Smooth muscle cell (in vitro differentiated cells): ENCODE data around the gene SNRNP200. TPM values are rescaled to one million over a fixed set of nuclear protein-coding genes. Genes with fewer than 3 reads are reported as not detected.

Experiments
- DNase-seq: peaks from one replicate; lab custom pipeline; 2025; ENCODE audit not compliant: unreplicated experiment; lab: John Stamatoyannopoulos, UW
- H2AFZ ChIP-seq: fragments of 200-600 bp; sonication (generic); 2 replicates; pipeline ENCODE4 v1.6.0; 2016; ENCODE audit warnings: antibody characterized with exemption, low read depth, mild to moderate bottlenecking
- H3F3A ChIP-seq: fragments of 200-600 bp; sonication (generic); 2 replicates; pipeline ENCODE4 v1.6.0; 2017; ENCODE audit warnings: antibody characterized with exemption, low read depth
- H3K27ac ChIP-seq: fragments of 200-600 bp; sonication (generic); 2 replicates; pipeline ENCODE4 v1.5.1; 2016; ENCODE audit warnings: low read depth, mild to moderate bottlenecking
- H3K27me3 ChIP-seq: fragments of 200-600 bp; sonication (generic); 2 replicates; pipeline ENCODE4 v1.6.1; 2016; ENCODE audit warnings: low read depth, mild to moderate bottlenecking
- H3K36me3 ChIP-seq: fragments of 200-600 bp; sonication (generic); 2 replicates; pipeline ENCODE4 v1.5.1; 2016; ENCODE audit warnings: low read depth
- H3K4me1 ChIP-seq: fragments of 200-600 bp; sonication (generic); 2 replicates; pipeline ENCODE4 v1.5.1; 2016; ENCODE audit warnings: low read depth
- H3K4me2 ChIP-seq: fragments of 200-600 bp; sonication (generic); 2 replicates; pipeline ENCODE4 v1.6.0; 2016; ENCODE audit warnings: mild to moderate bottlenecking
- H3K4me3 ChIP-seq: fragments of 200-600 bp; sonication (generic); 2 replicates; pipeline ENCODE4 v1.5.1; 2016; ENCODE audit warnings: mild to moderate bottlenecking
- H3K79me2 ChIP-seq: fragments of 200-600 bp; sonication (generic); 2 replicates; pipeline ENCODE4 v1.6.0; 2016; ENCODE audit warnings: low read depth, mild to moderate bottlenecking
- H3K9ac ChIP-seq: fragments of 200-600 bp; sonication (generic); 2 replicates; pipeline ENCODE4 v1.6.0; 2016; ENCODE audit warnings: low read depth
- H3K9me3 ChIP-seq: fragments of 200-600 bp; sonication (generic); replicated peaks from 2 replicates; pipeline ENCODE4 v1.5.1; 2016; ENCODE audit warnings: low read depth
- H4K20me1 ChIP-seq: fragments of 200-600 bp; sonication (generic); 2 replicates; pipeline ENCODE4 v1.6.0; 2016; ENCODE audit warnings: low read depth
- WGBS: methylation state at CpG from one replicate; pipeline ENCODE4 v1.1.7; 2016; ENCODE audit warnings: low lambda C conversion rate; 5-methylcytosine and 5-hydroxymethylcytosine counted together
- polyA plus RNA-seq: library from polyadenylated mRNA; unstranded; fragments of >200 nt; fragmentation: Nextera tagmentation; extraction: Ambion mirVana; gene quantifications from 2 replicates; pipeline ENCODE4 v1.2.1, GENCODE V29; 2016
- total RNA-seq: library from RNA; depleted of rRNA; stranded (reverse); fragments of >200 nt; gene quantifications from 2 replicates; pipeline ENCODE4 v1.2.3, GENCODE V29; 2014
- TF ChIP-seq, protein P1 (sequence below): fragments of 200-600 bp; sonication (generic); IDR thresholded peaks from 2 replicates; pipeline ENCODE4 v1.5.1; 2017; ENCODE audit warnings: borderline replicate concordance, mild to moderate bottlenecking, antibody characterized with exemption; ENCODE audit not compliant: insufficient read depth, poor library complexity, severe bottlenecking

SNRNP200 gene
- total and polyA plus RNA-seq, 2 experiments from 2014 or later, result 49.5 to 54.1 TPM

DNA sequence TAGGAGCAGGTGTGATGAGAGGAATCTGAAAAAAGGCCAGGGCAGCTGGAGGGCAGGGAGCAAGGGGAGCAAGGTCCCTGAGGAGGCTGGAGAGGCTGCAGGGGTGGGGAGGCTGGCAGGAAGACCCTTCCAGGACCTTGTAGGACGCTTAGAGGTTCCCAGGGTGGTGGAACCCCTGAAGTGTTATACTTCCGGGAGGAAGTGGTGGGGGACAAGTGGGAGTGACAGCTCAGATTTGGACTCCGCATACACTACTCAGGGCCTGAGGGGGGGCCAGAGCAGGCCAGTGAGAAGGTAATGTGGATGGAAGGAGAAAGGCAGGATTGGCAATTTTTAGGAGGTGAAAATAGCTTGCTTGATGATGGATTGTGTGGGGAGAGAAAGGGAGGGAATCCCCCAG, 28.4 kb upstream of the SNRNP200 start:
- Histone ChIP-seq H3K9me3 (no peaks in the 10 kb centered on the region), H3K79me2 (peaks cover 19% of the 10 kb centered on the region), H2AFZ (no peak overlapping the region), H3K27ac (no peak overlapping the region), H3K36me3 (no peaks in the 10 kb centered on the region), H3K9ac (no peak overlapping the region), H3F3A (no peaks in the 10 kb centered on the region), H4K20me1 (no peaks in the 10 kb centered on the region), H3K4me2 (no peak overlapping the region), H3K4me1 (peaks cover 13% of the 10 kb centered on the region), H3K4me3 (no peak overlapping the region), H3K27me3 (no peaks in the 10 kb centered on the region)
- DNase-seq, result no peak
- TF ChIP-seq, protein P1, sequence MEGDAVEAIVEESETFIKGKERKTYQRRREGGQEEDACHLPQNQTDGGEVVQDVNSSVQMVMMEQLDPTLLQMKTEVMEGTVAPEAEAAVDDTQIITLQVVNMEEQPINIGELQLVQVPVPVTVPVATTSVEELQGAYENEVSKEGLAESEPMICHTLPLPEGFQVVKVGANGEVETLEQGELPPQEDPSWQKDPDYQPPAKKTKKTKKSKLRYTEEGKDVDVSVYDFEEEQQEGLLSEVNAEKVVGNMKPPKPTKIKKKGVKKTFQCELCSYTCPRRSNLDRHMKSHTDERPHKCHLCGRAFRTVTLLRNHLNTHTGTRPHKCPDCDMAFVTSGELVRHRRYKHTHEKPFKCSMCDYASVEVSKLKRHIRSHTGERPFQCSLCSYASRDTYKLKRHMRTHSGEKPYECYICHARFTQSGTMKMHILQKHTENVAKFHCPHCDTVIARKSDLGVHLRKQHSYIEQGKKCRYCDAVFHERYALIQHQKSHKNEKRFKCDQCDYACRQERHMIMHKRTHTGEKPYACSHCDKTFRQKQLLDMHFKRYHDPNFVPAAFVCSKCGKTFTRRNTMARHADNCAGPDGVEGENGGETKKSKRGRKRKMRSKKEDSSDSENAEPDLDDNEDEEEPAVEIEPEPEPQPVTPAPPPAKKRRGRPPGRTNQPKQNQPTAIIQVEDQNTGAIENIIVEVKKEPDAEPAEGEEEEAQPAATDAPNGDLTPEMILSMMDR, result no peak
- 95% methylated on average over 3 of the region's 3 CpGs for WGBS

DNA sequence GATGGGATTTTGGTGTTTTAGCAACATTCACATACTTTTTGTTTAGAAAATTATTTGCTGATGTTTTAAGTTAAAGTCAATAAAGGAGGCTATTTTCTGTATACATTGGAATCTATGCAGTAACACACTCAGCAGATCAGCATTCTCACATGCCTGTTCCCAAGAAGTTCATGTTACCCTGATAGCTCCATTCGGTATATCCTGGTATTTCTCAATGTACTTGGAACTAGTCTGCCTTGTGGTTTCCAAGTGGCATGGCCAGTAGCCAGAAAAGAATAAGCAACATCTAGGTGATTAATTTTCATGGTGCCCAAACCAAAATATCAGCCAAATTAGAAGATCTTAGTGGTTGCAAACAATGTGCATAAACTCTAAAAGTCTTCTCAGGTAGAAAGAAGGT, 25.1 kb upstream of the SNRNP200 start:
- Histone ChIP-seq H3K4me1 (peaks cover 7% of the 10 kb centered on the region), H3F3A (no peaks in the 10 kb centered on the region), H3K4me2 (no peak overlapping the region), H2AFZ (no peak overlapping the region), H3K79me2 (no peaks in the 10 kb centered on the region), H3K36me3 (no peaks in the 10 kb centered on the region), H3K27me3 (no peaks in the 10 kb centered on the region), H3K4me3 (no peak overlapping the region), H3K9ac (no peak overlapping the region), H4K20me1 (no peaks in the 10 kb centered on the region), H3K9me3 (no peaks in the 10 kb centered on the region), H3K27ac (no peak overlapping the region)
- WGBS, result 100% methylated on average over 1 of the region's 1 CpG
- no peak for DNase-seq
- TF ChIP-seq, protein P1, result no peak

DNA sequence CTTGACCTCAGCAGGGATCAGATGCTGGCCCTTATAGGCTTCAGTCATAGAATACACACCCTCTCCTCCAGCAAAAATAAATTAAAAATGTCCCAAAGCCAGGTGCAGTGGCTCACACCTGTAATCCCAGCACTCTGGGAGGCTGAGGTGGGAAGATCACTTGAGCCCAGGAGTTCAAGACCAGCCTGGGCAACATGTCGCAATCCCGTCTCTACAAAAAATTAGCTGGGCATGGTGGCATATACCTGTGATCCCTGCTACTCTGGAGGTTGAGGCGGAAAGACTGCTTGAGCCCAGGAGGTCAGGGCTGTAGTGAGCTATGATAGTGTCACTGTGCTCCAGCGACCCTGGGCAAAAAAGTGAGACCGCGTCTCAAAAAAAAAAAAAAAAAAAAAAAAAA, 24.5 kb upstream of the SNRNP200 start:
- no peaks in the 10 kb centered on the region for H3K27me3 ChIP-seq
- H3K4me2 ChIP-seq, result no peak overlapping the region
- no peaks in the 10 kb centered on the region for H3K79me2 ChIP-seq
- peaks cover 8% of the 10 kb centered on the region for H3K4me1 ChIP-seq
- H3K4me3 ChIP-seq, result no peak overlapping the region
- no peak overlapping the region for H3K9ac ChIP-seq
- H3K27ac ChIP-seq, result no peak overlapping the region
- 96% methylated on average over 6 of the region's 6 CpGs for WGBS
- no peaks in the 10 kb centered on the region for H3K9me3 ChIP-seq
- no peaks in the 10 kb centered on the region for H3F3A ChIP-seq
- no peak for DNase-seq
- H3K36me3 ChIP-seq, result no peaks in the 10 kb centered on the region
- no peak overlapping the region for H2AFZ ChIP-seq
- no peaks in the 10 kb centered on the region for H4K20me1 ChIP-seq
- TF ChIP-seq, protein P1, result no peak

DNA sequence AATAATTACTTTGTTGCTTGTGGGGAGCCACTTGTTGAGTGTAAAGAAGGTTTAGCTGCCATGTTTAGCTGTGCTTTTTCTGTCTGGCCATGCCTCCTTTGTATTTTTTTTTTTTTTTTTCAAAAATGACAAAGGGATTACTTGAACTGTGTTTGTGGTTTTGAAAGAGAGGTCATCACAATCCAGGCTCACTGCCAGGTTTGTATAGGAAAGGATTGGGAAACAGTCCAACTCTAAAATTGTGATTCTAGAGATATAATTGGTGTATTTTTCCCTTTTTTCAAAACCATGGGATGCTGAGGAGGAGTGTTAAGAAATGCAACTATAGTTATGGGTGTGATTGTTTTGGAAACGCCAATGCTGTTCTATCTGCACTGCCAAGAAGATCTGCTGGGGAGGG, 24.1 kb upstream of the SNRNP200 start:
- WGBS, result 100% methylated on average over 1 of the region's 1 CpG

More for the DNA sequence above, 24.1 kb upstream of the SNRNP200 start:
- Histone ChIP-seq H3F3A (no peaks in the 10 kb centered on the region), H2AFZ (no peak overlapping the region), H3K4me1 (peaks cover 9% of the 10 kb centered on the region), H3K27me3 (no peaks in the 10 kb centered on the region), H3K79me2 (no peaks in the 10 kb centered on the region), H3K36me3 (no peaks in the 10 kb centered on the region), H3K4me3 (no peak overlapping the region), H3K9me3 (no peaks in the 10 kb centered on the region), H3K27ac (no peak overlapping the region), H3K9ac (no peak overlapping the region), H4K20me1 (no peaks in the 10 kb centered on the region), H3K4me2 (no peak overlapping the region)
- TF ChIP-seq, protein P1, result no peak
- no peak for DNase-seq
